CD4-positive, alpha-beta T cell treated with Interleukin-6 for 4 hours (primary cell): ENCODE results near the gene TMEM231.
"Not testable (repeated sequence)": the region's sequence is repeated elsewhere in the genome, so short reads cannot be mapped to it uniquely, and the experiment has no call there.

Experiments
- DNase-seq: peaks from one replicate; pipeline ENCODE4 v3.0.0-alpha.2; 2020; ENCODE audit warnings: mixed read lengths

Gene TMEM231

GRCh38 chr16:75555707-75556430 lies at the start of gene TMEM231:
Gene TMEM231, minus strand, starts transcription at chr16:75556252. Its CDS starts 43 bp downstream, at chr16:75556209.
- peak; percentile 99 for DNase-seq

- no peak for DNase-seq
These were observed 47.2 kb upstream of the TMEM231 start for GRCh38 chr16:75603241-75603640.

GRCh38 chr16:75599452-75600277 lies 43.6 kb upstream of the TMEM231 start:
- no peak for DNase-seq

GRCh38 chr16:75593825-75594820 lies 38.1 kb upstream of the TMEM231 start:
- no peak for DNase-seq

- no peak for DNase-seq
These were observed 37.3 kb upstream of the TMEM231 start for GRCh38 chr16:75593308-75593707.

GRCh38 chr16:75591927-75592326 lies 35.9 kb upstream of the TMEM231 start:
- not testable (repeated sequence) for DNase-seq

GRCh38 chr16:75590920-75591843 lies 35.1 kb upstream of the TMEM231 start:
- DNase-seq = no peak

- no peak for DNase-seq
These were observed 33.3 kb upstream of the TMEM231 start for GRCh38 chr16:75589306-75589705.

GRCh38 chr16:75588716-75589115 lies 32.7 kb upstream of the TMEM231 start:
- DNase-seq = no peak

- no peak for DNase-seq
These were observed 28.1 kb upstream of the TMEM231 start for GRCh38 chr16:75584108-75584507.

- DNase-seq = no peak
These were observed 23.3 kb upstream of the TMEM231 start for GRCh38 chr16:75579281-75579834.

- no peak for DNase-seq
These were observed 22.7 kb upstream of the TMEM231 start for GRCh38 chr16:75578725-75579124.

GRCh38 chr16:75578212-75578611 lies 22.2 kb upstream of the TMEM231 start:
- DNase-seq = no peak

GRCh38 chr16:75576384-75576811 lies 20.3 kb upstream of the TMEM231 start:
- no peak for DNase-seq

GRCh38 chr16:75575958-75576357 lies 19.9 kb upstream of the TMEM231 start:
- no peak for DNase-seq

GRCh38 chr16:75573955-75574354 lies 17.9 kb upstream of the TMEM231 start:
- DNase-seq = no peak

- DNase-seq = no peak
These were observed 17.0 kb upstream of the TMEM231 start for GRCh38 chr16:75572864-75573542.

GRCh38 chr16:75570396-75571065 lies 14.5 kb upstream of the TMEM231 start:
- no peak for DNase-seq

- no peak for DNase-seq
These were observed 11.9 kb upstream of the TMEM231 start for GRCh38 chr16:75567911-75568310.

- DNase-seq = no peak
These were observed 10.8 kb upstream of the TMEM231 start for GRCh38 chr16:75566758-75567255.
